Measurements from ENCODE around the gene PSD2.

Gene PSD2

GRCh38 chr5:139869042-139869790 is 73.6 kb downstream of the PSD2 start:
- Histone ChIP-seq H3K4me3 (replicated peaks; ENCODE audit: insufficient read depth, low read length) (no peak overlapping the region), H3K27me3 (ENCODE audit: insufficient read depth, poor library complexity, severe bottlenecking) (no peaks in the 10 kb centered on the region), H3K27ac (replicated peaks) (no peak overlapping the region)
- TF ChIP-seq REST (IDR thresholded peaks at IDR 0.05; ENCODE audit: insufficient replicate concordance, low read depth) (no peak), SPI1 (IDR thresholded peaks at IDR 0.05; ENCODE audit: borderline replicate concordance, low read depth) (no peak), CTCF (IDR thresholded peaks at IDR 0.05; ENCODE audit: insufficient read depth, low read length) (no peak), POLR2AphosphoS5 (IDR thresholded peaks at IDR 0.05; ENCODE audit: low read depth) (no peak), GABPA (IDR thresholded peaks at IDR 0.05; ENCODE audit: low read depth) (no peak)
- no peak for DNase-seq (ENCODE audit: low read depth in 1 of 2, low spot score in 1 of 2)

GRCh38 chr5:139870677-139871076 is 75.1 kb downstream of the PSD2 start:
- no peak for TF ChIP-seq REST (IDR thresholded peaks at IDR 0.05; ENCODE audit: insufficient replicate concordance, low read depth)
- TF ChIP-seq POLR2AphosphoS5 (IDR thresholded peaks at IDR 0.05; ENCODE audit: low read depth), result no peak
- no peak for TF ChIP-seq CTCF (IDR thresholded peaks at IDR 0.05; ENCODE audit: insufficient read depth, low read length)
- TF ChIP-seq GABPA (IDR thresholded peaks at IDR 0.05; ENCODE audit: low read depth), result no peak
- TF ChIP-seq SPI1 (IDR thresholded peaks at IDR 0.05; ENCODE audit: borderline replicate concordance, low read depth), result no peak
- Histone ChIP-seq H3K27me3 (ENCODE audit: insufficient read depth, poor library complexity, severe bottlenecking) (no peaks in the 10 kb centered on the region), H3K4me3 (replicated peaks; ENCODE audit: insufficient read depth, low read length) (no peak overlapping the region)

GRCh38 chr5:139871614-139872013 is 76.0 kb downstream of the PSD2 start:
- TF ChIP-seq SPI1 (IDR thresholded peaks at IDR 0.05; ENCODE audit: borderline replicate concordance, low read depth) (no peak), POLR2AphosphoS5 (IDR thresholded peaks at IDR 0.05; ENCODE audit: low read depth) (no peak)
- Histone ChIP-seq H3K27ac (replicated peaks) (no peak overlapping the region), H3K27me3 (ENCODE audit: insufficient read depth, poor library complexity, severe bottlenecking) (no peaks in the 10 kb centered on the region), H3K4me3 (replicated peaks; ENCODE audit: insufficient read depth, low read length) (no peak overlapping the region)
- DNase-seq (ENCODE audit: low read depth in 1 of 2, low spot score in 1 of 2), result no peak

More at GRCh38 chr5:139870677-139871076, 75.1 kb downstream of the PSD2 start:
- no peak overlapping the region for H3K27ac ChIP-seq (replicated peaks)
- no peak for DNase-seq (ENCODE audit: low read depth in 1 of 2, low spot score in 1 of 2)

- Histone ChIP-seq H3K27ac (replicated peaks) (no peak overlapping the region), H3K27me3 (ENCODE audit: insufficient read depth, poor library complexity, severe bottlenecking) (no peaks in the 10 kb centered on the region), H3K4me3 (replicated peaks; ENCODE audit: insufficient read depth, low read length) (no peak overlapping the region)
- no peak for TF ChIP-seq POLR2AphosphoS5 (IDR thresholded peaks at IDR 0.05; ENCODE audit: low read depth)
- no peak for TF ChIP-seq SPI1 (IDR thresholded peaks at IDR 0.05; ENCODE audit: borderline replicate concordance, low read depth)
- no peak for TF ChIP-seq GABPA (IDR thresholded peaks at IDR 0.05; ENCODE audit: low read depth)
- no peak for TF ChIP-seq CTCF (IDR thresholded peaks at IDR 0.05; ENCODE audit: insufficient read depth, low read length)
- TF ChIP-seq REST (IDR thresholded peaks at IDR 0.05; ENCODE audit: insufficient replicate concordance, low read depth), result no peak
- no peak for DNase-seq (ENCODE audit: low read depth in 1 of 2, low spot score in 1 of 2)
Observed at GRCh38 chr5:139872052-139872766, 76.6 kb downstream of the PSD2 start.

All from HL-60 (cell line).